ENCODE data around the gene REL. TPM values are rescaled to one million over a fixed set of nuclear protein-coding genes. Genes with fewer than 3 reads are reported as not detected.

The REL gene
- total and polyA plus RNA-seq, 2 of the 13 experiments (the other 11 are each of a cell fraction or from before 2014, with no cell fraction given), result 3.7 to 7.0 TPM

GRCh38 chr2:60881047-60881932, at the start of gene REL (continued):
- TF ChIP-seq ZBTB44 (CRISPR knock-in tag; IDR thresholded peaks at IDR 0.05), result peak; percentile 15; the same call in 1 of the 2 replicates
- 0 out of 2 replicates have a peak, but pooled peaks have one; percentile 72 for TF ChIP-seq CBX5 (CRISPR knock-in tag; IDR thresholded peaks at IDR 0.05; ENCODE audit: borderline replicate concordance)
- TF ChIP-seq, protein P1, sequence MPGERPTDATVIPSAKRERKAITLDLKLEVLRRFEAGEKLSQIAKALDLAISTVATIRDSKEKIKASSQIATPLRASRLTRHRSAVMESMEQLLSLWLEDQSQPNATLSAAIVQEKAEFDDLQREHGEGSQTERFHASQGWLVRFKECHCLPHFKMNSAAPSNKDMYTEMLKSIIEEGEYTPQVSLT (CRISPR knock-in tag; IDR thresholded peaks at IDR 0.05; ENCODE audit: borderline replicate concordance, low read depth), result peak; percentile 47; the same call in 1 of the 2 replicates
- TF ChIP-seq PHF5A (CRISPR knock-in tag; IDR thresholded peaks at IDR 0.05; ENCODE audit: low read depth, unreplicated experiment), result peak; percentile 82
- TF ChIP-seq MEF2D (CRISPR knock-in tag; IDR thresholded peaks at IDR 0.05), result 0 out of 2 replicates have a peak, but pooled peaks have one; percentile 59
- peak; percentile 36; the same call in 1 of the 2 replicates for TF ChIP-seq PITX1 (CRISPR knock-in tag; IDR thresholded peaks at IDR 0.05)
- peak; percentile 75; the same call in 1 of the 2 replicates for TF ChIP-seq SETDB1 (CRISPR knock-in tag; IDR thresholded peaks at IDR 0.05; ENCODE audit: borderline replicate concordance)
- TF ChIP-seq ZNF615 (CRISPR knock-in tag; IDR thresholded peaks at IDR 0.05; ENCODE audit: borderline replicate concordance), result no peak
- TF ChIP-seq ZNF691 (CRISPR knock-in tag; IDR thresholded peaks at IDR 0.05; ENCODE audit: borderline replicate concordance, low read depth), result 0 out of 2 replicates have a peak, but pooled peaks have one; percentile 44
- TF ChIP-seq ZNF710 (CRISPR knock-in tag; IDR thresholded peaks at IDR 0.05; ENCODE audit: borderline replicate concordance), result peak; percentile 21; the same call in 1 of the 2 replicates
- TF ChIP-seq, protein P2, sequence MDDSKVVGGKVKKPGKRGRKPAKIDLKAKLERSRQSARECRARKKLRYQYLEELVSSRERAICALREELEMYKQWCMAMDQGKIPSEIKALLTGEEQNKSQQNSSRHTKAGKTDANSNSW (CRISPR knock-in tag; IDR thresholded peaks at IDR 0.05; ENCODE audit: borderline replicate concordance), result peak; percentile 48; the same call in 1 of the 2 replicates
- TF ChIP-seq MEIS1 (CRISPR knock-in tag; IDR thresholded peaks at IDR 0.05; ENCODE audit: borderline replicate concordance), result peak; percentile 34; the same call in 1 of the 2 replicates
- TF ChIP-seq GMEB1 (CRISPR knock-in tag; IDR thresholded peaks at IDR 0.05; ENCODE audit: borderline replicate concordance), result peak; percentile 91
- TF ChIP-seq MAF1 (CRISPR knock-in tag; IDR thresholded peaks at IDR 0.05; ENCODE audit: borderline replicate concordance), result peak; percentile 92; the same call in 1 of the 2 replicates
- TF ChIP-seq, protein P3, sequence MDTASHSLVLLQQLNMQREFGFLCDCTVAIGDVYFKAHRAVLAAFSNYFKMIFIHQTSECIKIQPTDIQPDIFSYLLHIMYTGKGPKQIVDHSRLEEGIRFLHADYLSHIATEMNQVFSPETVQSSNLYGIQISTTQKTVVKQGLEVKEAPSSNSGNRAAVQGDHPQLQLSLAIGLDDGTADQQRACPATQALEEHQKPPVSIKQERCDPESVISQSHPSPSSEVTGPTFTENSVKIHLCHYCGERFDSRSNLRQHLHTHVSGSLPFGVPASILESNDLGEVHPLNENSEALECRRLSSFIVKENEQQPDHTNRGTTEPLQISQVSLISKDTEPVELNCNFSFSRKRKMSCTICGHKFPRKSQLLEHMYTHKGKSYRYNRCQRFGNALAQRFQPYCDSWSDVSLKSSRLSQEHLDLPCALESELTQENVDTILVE (CRISPR knock-in tag; IDR thresholded peaks at IDR 0.05), result peak; percentile 81; the same call in 1 of the 2 replicates
- peak; percentile 59 for TF ChIP-seq ZNF883 (CRISPR knock-in tag; IDR thresholded peaks at IDR 0.05; ENCODE audit: not compliant biosample characterization)
